GM12864 (cell line): ENCODE results near the gene AATK.

Source experiments
- DNase-seq: peaks from one replicate; pipeline ENCODE4 v3.0.0-alpha.2; 2011; ENCODE audit warnings: low read depth
- H3K4me3 ChIP-seq: 2 replicates; pipeline ENCODE4 v1.5.1; 2011; ENCODE audit warnings: mild to moderate bottlenecking, low read depth, low read length, control low read depth
- TF ChIP-seq, protein P1 (sequence below): IDR thresholded peaks from 2 replicates; pipeline ENCODE4 v1.5.1; 2011; ENCODE audit warnings: low read depth, mild to moderate bottlenecking, moderate library complexity, low read length, control low read depth, inconsistent platforms; ENCODE audit errors: missing control alignments

The AATK gene

DNA sequence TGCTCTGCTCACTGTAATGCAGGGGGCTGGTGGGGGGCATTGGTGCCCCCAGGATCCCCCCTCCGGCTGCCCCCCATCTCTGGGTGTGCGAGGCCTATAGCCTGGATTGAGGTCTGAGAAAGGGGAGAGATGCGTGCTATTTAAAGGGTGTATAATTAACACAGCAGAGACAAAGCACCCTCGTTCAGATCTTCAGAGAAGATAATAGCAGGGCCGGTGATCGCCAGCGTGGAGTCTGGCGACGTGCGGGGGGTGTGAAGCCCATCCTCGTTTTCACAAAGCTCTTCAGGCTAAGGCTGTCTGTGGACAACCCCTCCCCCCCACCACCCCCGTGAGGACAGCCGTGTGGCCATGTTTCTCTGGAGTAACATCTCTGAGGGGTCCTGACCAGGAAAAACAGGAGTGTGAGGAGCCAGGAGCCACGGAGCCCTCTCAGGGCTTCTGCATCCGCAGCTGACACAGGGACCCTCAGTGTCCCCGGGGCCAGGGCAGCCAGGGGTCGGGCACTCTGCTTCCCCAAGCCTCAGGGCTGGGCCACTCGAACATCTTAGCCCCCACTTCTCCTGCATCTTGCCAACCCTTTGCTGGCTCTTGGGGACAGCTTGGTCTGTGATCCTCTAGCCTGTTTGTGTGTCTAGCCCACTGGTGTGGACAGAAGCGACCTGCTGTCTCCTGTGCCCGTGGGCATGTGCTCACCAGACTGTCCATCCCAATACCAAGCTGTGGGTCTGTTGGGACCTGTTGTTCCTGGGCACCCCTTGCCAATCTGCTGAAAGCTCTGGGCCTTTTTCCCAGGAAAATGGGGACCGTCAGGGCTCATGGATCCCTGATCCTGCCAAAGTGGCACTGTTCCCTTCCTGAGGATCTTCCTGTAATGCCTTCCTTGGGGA lies 72.2 kb downstream of the AATK start:
- TF ChIP-seq, protein P1, sequence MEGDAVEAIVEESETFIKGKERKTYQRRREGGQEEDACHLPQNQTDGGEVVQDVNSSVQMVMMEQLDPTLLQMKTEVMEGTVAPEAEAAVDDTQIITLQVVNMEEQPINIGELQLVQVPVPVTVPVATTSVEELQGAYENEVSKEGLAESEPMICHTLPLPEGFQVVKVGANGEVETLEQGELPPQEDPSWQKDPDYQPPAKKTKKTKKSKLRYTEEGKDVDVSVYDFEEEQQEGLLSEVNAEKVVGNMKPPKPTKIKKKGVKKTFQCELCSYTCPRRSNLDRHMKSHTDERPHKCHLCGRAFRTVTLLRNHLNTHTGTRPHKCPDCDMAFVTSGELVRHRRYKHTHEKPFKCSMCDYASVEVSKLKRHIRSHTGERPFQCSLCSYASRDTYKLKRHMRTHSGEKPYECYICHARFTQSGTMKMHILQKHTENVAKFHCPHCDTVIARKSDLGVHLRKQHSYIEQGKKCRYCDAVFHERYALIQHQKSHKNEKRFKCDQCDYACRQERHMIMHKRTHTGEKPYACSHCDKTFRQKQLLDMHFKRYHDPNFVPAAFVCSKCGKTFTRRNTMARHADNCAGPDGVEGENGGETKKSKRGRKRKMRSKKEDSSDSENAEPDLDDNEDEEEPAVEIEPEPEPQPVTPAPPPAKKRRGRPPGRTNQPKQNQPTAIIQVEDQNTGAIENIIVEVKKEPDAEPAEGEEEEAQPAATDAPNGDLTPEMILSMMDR: no peak
- no peak overlapping the region for H3K4me3 ChIP-seq
- no peak for DNase-seq

- TF ChIP-seq, protein P1: no peak
- no peak for DNase-seq
Measured at GRCh38 chr17:81092518-81093095, 73.4 kb downstream of the AATK start.

GRCh38 chr17:81091774-81092517 lies 74.1 kb downstream of the AATK start:
- H3K4me3 ChIP-seq: no peak overlapping the region
- TF ChIP-seq, protein P1: no peak
- DNase-seq: no peak

More at GRCh38 chr17:81092518-81093095, 73.4 kb downstream of the AATK start:
- no peak overlapping the region for H3K4me3 ChIP-seq

DNA sequence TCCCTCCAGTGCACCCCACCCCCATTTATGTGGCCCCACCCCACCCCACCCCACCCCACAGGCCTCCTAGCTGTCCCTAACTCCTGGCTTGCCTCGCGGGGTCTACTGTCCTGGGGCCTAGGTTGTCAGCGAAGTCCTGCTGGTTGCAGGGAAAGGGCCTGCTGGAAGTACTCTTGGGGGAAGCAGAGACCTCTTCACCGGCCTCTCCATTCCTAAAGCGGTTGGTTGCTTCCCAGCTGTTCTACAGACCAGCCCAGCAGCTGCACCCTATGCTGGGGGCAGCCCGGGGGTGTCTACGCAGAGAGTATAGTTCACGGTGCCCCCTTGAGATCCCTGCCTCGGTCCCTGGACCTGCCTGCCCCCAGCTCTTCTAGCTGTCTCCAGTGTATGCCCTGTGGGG lies 74.9 kb downstream of the AATK start:
- no peak for DNase-seq
- H3K4me3 ChIP-seq: no peak overlapping the region
- TF ChIP-seq, protein P1: no peak

- H3K4me3 ChIP-seq: no peak overlapping the region
- TF ChIP-seq, protein P1: no peak
- no peak for DNase-seq
Measured at GRCh38 chr17:81090361-81091136, 75.5 kb downstream of the AATK start.

GRCh38 chr17:81086789-81087551 lies 79.1 kb downstream of the AATK start:
- no peak overlapping the region for H3K4me3 ChIP-seq
- DNase-seq: no peak
- TF ChIP-seq, protein P1: no peak
